Placental epithelial cell (primary cell): Measurements from ENCODE around the gene LRATD1. TPM values are rescaled to one million over a fixed set of nuclear protein-coding genes. Genes with fewer than 3 reads are reported as not detected.

Source experiments
- total RNA-seq: library from RNA; depleted of rRNA; stranded (reverse); fragments of >200 nt; gene quantifications from 2 replicates; pipeline ENCODE4 v1.2.3, GENCODE V29; 2012

The LRATD1 gene
- 5.9 and 6.5 TPM in 2 replicates for total RNA-seq

GRCh38 chr2:14632133-14632936 is at the start of gene LRATD1:
Gene LRATD1 (plus strand): TSS chr2:14632717. CDS start chr2:14633980, 1,263 bp downstream.

